NT2/D1 (cell line): ENCODE results near the gene MBP.

Source experiments
- SUZ12 ChIP-seq: IDR thresholded peaks from 2 replicates; pipeline ENCODE4 v1.6.1; 2011; ENCODE audit not compliant: insufficient read length, insufficient read depth; ENCODE audit errors: extremely low read depth
- YY1 ChIP-seq: IDR thresholded peaks from 2 replicates; pipeline ENCODE4 v1.6.1; 2011; ENCODE audit not compliant: insufficient read length, insufficient read depth

DNA sequence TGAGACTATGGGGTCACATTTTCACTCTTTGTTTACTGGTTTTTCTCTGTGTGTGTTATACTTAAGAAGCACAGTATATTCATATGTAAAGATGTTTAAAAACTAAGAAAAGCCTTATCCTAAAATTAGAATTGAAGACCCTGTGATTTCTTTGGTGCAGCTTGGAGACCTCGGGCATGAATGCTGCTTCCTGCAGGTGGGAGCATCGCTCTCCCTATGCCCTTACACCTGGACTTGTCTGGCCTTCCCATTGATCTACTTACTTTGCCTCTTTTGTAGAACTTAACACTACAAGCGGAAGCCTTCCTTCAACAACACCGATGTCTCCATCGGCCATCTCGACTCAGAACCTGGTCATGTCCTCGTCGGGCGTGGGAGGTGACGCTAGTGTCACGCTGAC lies 195.7 kb downstream of the MBP start:
- TF ChIP-seq SUZ12: no peak
- TF ChIP-seq YY1: no peak
